Stimulated activated CD4-positive, alpha-beta T cell treated with anti-CD3 and anti-CD28 coated beads, Interleukin-15, amount 100 ng/mL, for 1 hour (primary cell): ENCODE data around the gene NR2F6.
"Not testable (repeated sequence)": the region's sequence is repeated elsewhere in the genome, so short reads cannot be mapped to it uniquely, and the experiment has no call there.

ENCODE experiments used
- DNase-seq, 2 donors: peaks; one replicate each; pipeline ENCODE4 v3.0.0-alpha.2; 2020; ENCODE audit warnings: low read depth in 1 of 2, low spot score in 1 of 2

The NR2F6 gene

GRCh38 chr19:17245535-17245984 lies at the start of gene NR2F6:
Gene NR2F6 (minus strand): TSS chr19:17245919. CDS start chr19:17245220, 699 bp downstream.
- DNase-seq: no peak

DNA sequence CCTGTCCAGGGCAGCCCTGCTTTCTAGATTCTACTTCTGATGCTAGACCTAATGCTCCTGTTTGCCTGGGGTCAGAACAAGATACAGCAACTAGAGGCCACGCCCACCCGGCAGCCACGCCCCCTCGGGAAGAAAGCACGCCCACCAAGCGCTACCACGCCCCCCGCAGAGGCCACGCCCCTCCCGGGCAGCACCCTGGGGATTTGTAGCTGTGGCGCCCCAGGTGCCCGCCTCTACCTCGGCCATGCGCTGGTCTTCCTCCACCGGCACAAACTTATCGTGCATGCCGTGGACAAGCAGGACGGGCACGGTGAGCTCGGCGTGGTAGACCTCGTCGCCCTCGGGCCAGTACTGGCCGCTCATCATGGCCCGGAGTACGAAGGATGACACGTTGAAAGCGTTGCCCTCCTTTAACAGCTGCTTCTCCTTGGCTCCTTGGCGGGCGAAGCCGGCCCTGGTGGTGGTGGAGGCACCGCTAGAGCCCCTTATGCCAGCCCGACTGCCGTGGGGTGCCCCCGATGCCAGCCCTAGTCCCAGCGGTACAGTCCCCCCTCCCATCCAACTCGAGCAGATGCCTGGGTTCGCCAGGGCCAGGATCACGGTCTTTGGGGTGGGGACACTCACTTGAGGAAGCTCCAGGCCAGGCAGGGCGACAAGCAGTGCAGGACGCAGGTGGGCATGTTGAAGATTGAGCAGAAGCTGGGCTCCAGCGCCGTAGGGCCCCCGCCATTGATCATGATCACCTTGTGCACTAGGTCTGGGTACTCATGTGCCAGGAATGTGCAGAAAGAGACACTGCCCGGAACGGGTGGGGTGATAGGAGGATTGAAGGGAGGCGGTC lies 48.6 kb upstream of the NR2F6 start:
- peak in 1 of 2 donors; percentile 43 for DNase-seq

DNA sequence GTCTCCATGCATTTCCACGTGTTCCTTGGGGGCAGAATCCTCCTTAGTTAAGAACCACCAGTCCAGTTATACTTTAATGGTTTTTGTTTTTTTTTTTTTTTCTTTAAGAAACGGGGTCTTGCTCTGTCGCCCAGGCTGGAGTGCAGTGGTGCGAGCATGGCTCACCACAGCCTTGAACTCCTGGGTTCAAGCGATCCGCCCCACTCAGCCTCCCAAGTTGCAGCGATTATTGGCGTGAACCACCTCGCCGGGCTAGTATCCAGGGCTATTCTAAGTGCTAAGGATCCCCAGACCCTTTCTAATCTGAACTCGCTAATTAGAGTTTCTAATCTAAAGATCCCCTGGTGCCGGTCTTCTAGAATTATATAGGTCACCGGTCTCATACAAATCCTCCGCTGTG lies 47.9 kb upstream of the NR2F6 start:
- no peak for DNase-seq

DNA sequence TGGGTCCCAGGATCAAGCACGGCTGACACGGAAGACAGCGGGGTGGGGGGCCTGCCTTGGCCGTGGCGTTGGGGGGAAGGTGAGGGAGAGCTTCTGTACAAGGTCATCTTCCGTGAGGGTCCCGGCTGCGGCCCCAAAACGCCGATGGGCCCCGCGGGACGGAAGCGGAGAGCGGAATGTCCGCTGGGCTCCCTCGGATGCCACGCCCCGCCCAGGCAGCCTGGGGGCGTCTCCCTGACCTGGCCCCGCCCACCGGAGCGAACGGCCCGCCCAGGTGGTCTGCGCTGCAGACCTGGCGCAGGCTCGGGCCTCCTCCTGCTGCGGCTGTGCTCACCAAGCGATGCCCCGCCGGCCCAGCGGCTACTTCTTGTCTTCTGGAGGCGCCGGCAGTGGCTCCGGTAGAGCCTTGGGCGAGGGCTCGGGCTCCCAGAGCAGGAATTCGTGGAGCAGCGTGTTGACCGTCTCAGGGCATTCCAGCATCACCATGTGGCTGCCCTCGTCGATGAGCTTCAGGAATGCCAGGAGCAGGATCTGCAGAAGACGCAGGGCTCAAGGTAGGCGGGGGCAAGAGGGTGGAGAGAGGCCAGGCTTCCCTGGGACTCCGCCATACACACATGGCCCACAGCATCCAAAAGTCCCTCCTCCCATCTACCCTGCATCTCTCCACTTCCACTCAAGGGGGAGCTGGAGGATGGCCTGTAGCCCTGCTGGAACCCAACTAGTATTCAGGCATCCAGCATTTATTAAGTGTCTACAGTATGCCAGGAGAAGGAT lies 46.8 kb upstream of the NR2F6 start:
- peak; percentile 55 to 80 for DNase-seq

DNA sequence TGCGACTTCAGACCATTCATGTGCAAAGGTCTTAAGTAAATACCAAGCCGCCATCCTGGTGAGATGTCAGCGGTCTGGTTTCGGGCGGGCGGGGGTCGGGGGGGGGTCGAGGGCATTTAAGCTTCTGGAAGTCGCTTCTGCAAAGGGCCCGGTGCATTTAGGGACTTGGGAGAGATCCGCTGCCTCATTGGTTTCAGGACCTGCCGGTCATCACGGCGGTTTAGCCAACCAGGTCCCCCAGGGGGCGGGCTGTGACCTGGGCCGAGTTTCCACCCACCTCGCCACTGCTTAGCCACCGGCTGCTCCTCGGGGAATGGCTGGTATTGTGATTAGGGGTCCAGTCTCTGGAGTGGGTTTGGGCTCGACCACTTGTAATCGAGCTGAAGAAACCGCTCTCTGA lies 43.8 kb upstream of the NR2F6 start:
- peak in 1 of 2 donors; percentile 27 for DNase-seq

- no peak for DNase-seq
These were observed 41.0 kb upstream of the NR2F6 start for GRCh38 chr19:17286752-17287151.

GRCh38 chr19:17286263-17286662 lies 40.5 kb upstream of the NR2F6 start:
- DNase-seq: no peak

DNA sequence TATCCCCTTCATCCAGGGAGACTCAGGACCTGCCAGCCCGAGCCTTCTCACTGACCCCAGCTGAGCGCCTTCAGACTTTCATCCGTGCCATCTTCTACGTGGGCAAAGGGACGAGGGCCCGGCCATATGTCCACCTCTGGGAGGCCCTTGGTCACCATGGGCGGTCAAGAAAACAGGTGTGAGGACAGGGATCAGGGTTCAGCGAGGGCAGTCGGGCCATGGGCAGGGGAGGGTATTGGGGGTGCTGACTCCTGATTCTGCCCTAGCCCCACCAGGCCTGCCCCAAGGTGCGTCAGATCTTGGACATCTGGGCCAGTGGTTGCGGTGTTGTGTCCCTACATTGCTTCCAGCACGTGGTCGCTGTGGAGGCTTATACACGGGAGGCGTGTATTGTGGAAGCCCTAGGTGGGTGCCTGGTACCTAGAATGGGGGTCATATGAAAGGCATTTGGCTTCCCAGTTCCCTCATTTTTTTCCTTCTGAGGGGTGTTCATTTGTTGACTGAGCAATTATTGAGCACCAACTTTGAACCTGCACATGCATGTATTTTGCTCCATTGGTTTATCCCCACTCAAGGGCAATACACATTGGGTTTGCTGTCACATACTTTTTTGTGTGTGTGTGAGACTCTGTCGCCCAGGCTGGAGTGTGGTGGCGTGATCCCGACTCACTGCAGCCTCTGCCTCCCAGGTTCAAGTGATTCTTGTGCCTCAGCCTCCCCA lies 39.9 kb upstream of the NR2F6 start:
- DNase-seq: no peak

GRCh38 chr19:17283504-17283996 lies 37.8 kb upstream of the NR2F6 start:
- no peak for DNase-seq

DNA sequence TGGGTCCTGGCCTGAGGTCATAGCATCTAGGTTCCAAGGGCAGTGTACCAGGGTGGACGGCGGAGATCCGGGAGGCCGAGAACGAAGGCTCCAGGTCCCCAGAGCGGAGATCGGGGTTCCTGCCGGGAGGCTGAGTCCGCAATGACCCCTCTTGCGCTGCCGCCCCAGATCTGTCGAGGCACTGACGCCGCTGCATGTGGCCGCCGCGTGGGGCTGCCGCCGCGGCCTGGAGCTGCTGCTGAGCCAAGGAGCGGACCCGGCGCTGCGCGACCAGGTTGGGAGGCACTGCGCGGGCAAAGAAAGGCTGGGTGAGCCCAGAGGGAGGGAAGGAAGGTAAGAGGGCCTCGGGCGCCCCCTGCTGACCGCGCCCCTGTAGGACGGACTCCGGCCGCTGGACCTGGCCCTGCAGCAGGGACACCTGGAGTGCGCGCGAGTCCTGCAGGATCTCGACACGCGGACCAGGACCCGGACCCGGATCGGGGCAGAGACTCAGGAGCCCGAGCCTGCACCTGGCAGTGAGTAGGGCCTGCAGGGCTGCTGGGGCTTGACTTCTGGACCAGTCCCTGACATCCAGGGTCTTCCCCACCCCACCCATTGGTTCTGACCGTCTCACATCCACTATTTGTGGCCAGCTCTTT lies 36.9 kb upstream of the NR2F6 start:
- peak; percentile 69 to 73 for DNase-seq

- DNase-seq: peak in 1 of 2 donors; percentile 21
These were observed 35.9 kb upstream of the NR2F6 start, which contains the start of gene ANKLE1 for GRCh38 chr19:17281391-17282304. Gene ANKLE1 (plus strand): TSS chr19:17281901. CDS start chr19:17281921, 20 bp downstream.

- DNase-seq: no peak
These were observed 33.7 kb upstream of the NR2F6 start for GRCh38 chr19:17279436-17279835.

DNA sequence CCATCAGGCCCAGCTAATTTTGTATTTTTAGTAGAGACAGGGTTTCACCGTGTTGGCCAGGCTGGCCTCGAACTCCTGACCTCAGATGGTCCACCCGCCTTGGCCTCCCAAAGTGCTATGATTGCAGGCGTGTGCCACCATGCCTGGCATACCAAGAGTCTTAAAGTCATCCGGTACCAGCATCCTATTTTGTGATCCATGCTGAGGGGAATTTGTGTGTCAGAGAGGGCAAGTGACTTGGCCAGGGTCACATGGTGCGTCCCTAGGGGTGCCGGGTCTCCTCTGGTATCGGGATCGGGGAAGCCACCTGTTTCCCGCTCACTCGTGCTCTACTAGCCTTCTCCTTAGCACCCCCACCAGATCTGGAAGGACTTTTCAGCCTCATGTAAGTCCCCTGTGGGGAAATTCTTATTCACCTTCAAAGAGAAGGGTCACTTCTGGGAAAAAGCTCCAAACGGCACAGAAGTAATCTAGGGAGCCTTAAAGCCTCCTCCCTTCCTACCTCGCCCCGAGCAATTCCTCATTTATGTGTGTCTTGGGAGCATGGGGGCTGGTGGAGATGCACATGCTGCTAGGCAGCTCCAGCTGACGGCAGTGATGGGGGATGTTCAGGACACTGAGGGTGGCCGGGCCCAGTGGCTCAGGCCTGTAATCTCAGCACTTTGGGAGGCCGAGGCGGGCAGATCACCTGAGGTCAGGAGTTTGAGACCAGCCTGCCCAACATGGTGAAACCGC lies 29.9 kb upstream of the NR2F6 start:
- no peak for DNase-seq

GRCh38 chr19:17274892-17275291 lies 29.2 kb upstream of the NR2F6 start:
- not testable (repeated sequence) for DNase-seq

DNA sequence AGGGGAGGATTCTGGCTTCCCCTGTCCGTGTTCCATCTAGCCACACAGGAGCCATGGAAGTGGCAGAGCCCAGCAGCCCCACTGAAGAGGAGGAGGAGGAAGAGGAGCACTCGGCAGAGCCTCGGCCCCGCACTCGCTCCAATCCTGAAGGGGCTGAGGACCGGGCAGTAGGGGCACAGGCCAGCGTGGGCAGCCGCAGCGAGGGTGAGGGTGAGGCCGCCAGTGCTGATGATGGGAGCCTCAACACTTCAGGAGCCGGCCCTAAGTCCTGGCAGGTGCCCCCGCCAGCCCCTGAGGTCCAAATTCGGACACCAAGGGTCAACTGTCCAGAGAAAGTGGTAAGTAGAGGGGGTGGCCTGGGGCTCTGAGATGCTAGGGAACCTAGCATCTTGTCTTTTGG lies 23.0 kb upstream of the NR2F6 start:
- no peak for DNase-seq

- DNase-seq: peak; percentile 79 to 84
These were observed 21.5 kb upstream of the NR2F6 start, which contains the start of gene BABAM1 for GRCh38 chr19:17266975-17267788. Gene BABAM1 (plus strand): TSS chr19:17267443. CDS start chr19:17268807, 1,364 bp downstream.

DNA sequence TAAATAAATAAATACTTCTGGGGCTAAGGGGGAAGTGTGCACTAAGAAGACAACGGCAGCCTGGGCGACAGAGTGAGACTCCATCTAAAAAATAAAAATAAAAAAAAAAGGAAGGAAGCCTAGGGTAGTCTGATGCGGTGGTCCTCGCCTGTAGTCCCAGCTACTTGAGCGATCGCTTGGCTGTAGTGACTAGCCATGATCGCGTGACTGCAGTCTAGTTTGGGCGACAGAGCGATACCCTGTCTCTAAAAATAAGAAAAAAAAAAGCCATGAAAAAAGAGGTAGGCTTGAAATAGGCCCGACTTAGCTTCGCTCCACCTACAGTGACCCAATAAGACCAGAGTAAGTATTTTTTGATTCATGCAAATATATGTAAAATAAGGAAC lies 20.9 kb upstream of the NR2F6 start:
- DNase-seq: no peak

DNA sequence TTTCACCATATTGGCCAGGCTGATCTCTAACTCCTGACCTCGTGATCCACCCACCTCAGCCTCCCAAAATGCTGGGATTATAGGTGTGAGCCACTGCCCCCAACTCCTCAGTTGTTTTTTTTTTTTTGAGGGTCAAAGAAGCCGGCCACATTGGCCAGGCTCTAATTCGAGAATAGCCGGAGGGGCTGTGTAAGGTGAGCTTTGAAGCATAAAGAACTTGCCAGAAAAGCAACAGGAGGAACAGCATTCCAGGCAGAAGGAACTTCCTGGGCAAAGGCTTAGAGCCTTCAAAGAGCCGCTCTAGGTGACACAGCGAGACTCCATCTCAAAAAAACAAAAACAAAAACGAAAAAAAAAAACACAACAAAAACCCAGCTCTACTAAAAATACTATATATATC lies 20.3 kb upstream of the NR2F6 start:
- DNase-seq: no peak
